HEK293 (cell line): ENCODE results near the gene RTCA.

Source experiments
- CTCF ChIA-PET: fragments of 350-600 bp; formaldehyde crosslinking; extraction: SDS; loops from one replicate; lab custom pipeline; 2021; ENCODE audit warnings: antibody characterized with exemption; lab: Yijun Ruan, JAX
- POLR2A ChIA-PET: fragments of 300-600 bp; formaldehyde crosslinking; extraction: SDS; loops from one replicate; lab custom pipeline; 2020; ENCODE audit warnings: antibody characterized with exemption, inconsistent platforms; lab: Yijun Ruan, JAX
- H3K27ac ChIP-seq: fragments of 200-500 bp; sonication (Bioruptor generic); 2 replicates; pipeline ENCODE4 v1.5.1; 2014; ENCODE audit warnings: low read depth, low read length, control low read depth, inconsistent platforms; ENCODE audit errors: extremely low read depth
- H3K36me3 ChIP-seq, 2 experiments: fragments of 200-500 bp in 1 of 2; sonication (Bioruptor generic) in 1 of 2; 1 replicate in 1 of 2; 2 replicates in 1 of 2; pipeline ENCODE4 v1.5.1; 2014 to 2017; ENCODE audit warnings: inconsistent platforms in 2 of 2, low read length in 2 of 2; ENCODE audit not compliant: control insufficient read depth in 2 of 2, insufficient read depth in 1 of 2
- H3K4me1 ChIP-seq: fragments of 200-500 bp; sonication (Bioruptor generic); 2 replicates; pipeline ENCODE4 v1.5.1; 2014; ENCODE audit warnings: mild to moderate bottlenecking, low read length, inconsistent platforms; ENCODE audit not compliant: control insufficient read depth, insufficient read depth
- H3K4me3 ChIP-seq: 2 replicates; pipeline ENCODE4 v1.5.1; 2011; ENCODE audit warnings: low read depth, mild to moderate bottlenecking, control low read depth, low read length, moderate library complexity
- H3K9me3 ChIP-seq: fragments of 200-500 bp; sonication (Bioruptor generic); 2 replicates; pipeline ENCODE4 v1.5.1; 2014; ENCODE audit warnings: low read depth, low read length, inconsistent platforms; ENCODE audit not compliant: control insufficient read depth, insufficient read depth
- FEZF1 ChIP-seq: fragments of 450-650 bp; formaldehyde crosslinking; IDR thresholded peaks from 2 replicates; pipeline ENCODE4 v1.5.1; 2016; ENCODE audit warnings: missing biosample characterization, missing genetic modification characterization
- GLIS2 ChIP-seq: fragments of 450-650 bp; formaldehyde crosslinking; IDR thresholded peaks from 2 replicates; pipeline ENCODE4 v1.5.1; 2016; ENCODE audit warnings: missing biosample characterization, missing genetic modification characterization
- ZFHX2 ChIP-seq: fragments of 450-650 bp; formaldehyde crosslinking; conservative IDR thresholded peaks from 2 replicates; pipeline ENCODE4 v1.5.1; 2016; ENCODE audit warnings: missing biosample characterization, missing genetic modification characterization
- ZNF10 ChIP-seq: fragments of 450-650 bp; formaldehyde crosslinking; IDR thresholded peaks from 2 replicates; pipeline ENCODE4 v1.5.1; 2017; ENCODE audit warnings: missing biosample characterization, missing genetic modification characterization
- ZNF221 ChIP-seq: fragments of 450-650 bp; formaldehyde crosslinking; IDR thresholded peaks from 2 replicates; pipeline ENCODE4 v1.5.1; 2017; ENCODE audit warnings: missing biosample characterization, missing genetic modification characterization, borderline replicate concordance
- ZNF23 ChIP-seq: fragments of 450-650 bp; formaldehyde crosslinking; IDR thresholded peaks from 2 replicates; pipeline ENCODE4 v1.5.1; 2016; ENCODE audit warnings: missing biosample characterization, missing genetic modification characterization, borderline replicate concordance
- ZNF335 ChIP-seq: fragments of 450-650 bp; formaldehyde crosslinking; conservative IDR thresholded peaks from 2 replicates; pipeline ENCODE4 v1.5.1; 2016; ENCODE audit warnings: missing biosample characterization, missing genetic modification characterization
- ZNF366 ChIP-seq: fragments of 450-650 bp; formaldehyde crosslinking; conservative IDR thresholded peaks from 2 replicates; pipeline ENCODE4 v1.5.1; 2016; ENCODE audit warnings: missing biosample characterization, missing genetic modification characterization
- ZNF529 ChIP-seq: fragments of 450-650 bp; formaldehyde crosslinking; IDR thresholded peaks from 2 replicates; pipeline ENCODE4 v1.5.1; 2017; ENCODE audit warnings: missing genetic modification characterization, missing biosample characterization; ENCODE audit not compliant: insufficient replicate concordance
- ZNF549 ChIP-seq: fragments of 450-650 bp; IDR thresholded peaks from 2 replicates; pipeline ENCODE4 v1.5.1; 2018; ENCODE audit warnings: missing biosample characterization, missing genetic modification characterization, mild to moderate bottlenecking, inconsistent platforms, moderate library complexity
- ZNF677 ChIP-seq: fragments of 450-650 bp; IDR thresholded peaks from 2 replicates; pipeline ENCODE4 v1.5.0; 2018; ENCODE audit warnings: missing biosample characterization, mild to moderate bottlenecking, missing genetic modification characterization, moderate library complexity
- ZNF747 ChIP-seq: fragments of 450-650 bp; formaldehyde crosslinking; IDR thresholded peaks from 2 replicates; pipeline ENCODE4 v1.5.1; 2016; ENCODE audit warnings: missing biosample characterization, missing genetic modification characterization
- ZNF843 ChIP-seq: fragments of 450-650 bp; formaldehyde crosslinking; IDR thresholded peaks from 2 replicates; pipeline ENCODE4 v1.5.1; 2016; ENCODE audit warnings: missing biosample characterization, missing genetic modification characterization
- TF ChIP-seq, protein P1 (sequence below): fragments of 450-650 bp; formaldehyde crosslinking; IDR thresholded peaks from 2 replicates; pipeline ENCODE4 v1.5.1; 2016; ENCODE audit warnings: missing biosample characterization, missing genetic modification characterization
- TF ChIP-seq, protein P2 (sequence below): fragments of 450-650 bp; formaldehyde crosslinking; IDR thresholded peaks from 2 replicates; pipeline ENCODE4 v1.5.1; 2017; ENCODE audit warnings: missing biosample characterization, missing genetic modification characterization
- TF ChIP-seq, protein P3 (sequence below): fragments of 450-650 bp; formaldehyde crosslinking; IDR thresholded peaks from 2 replicates; pipeline ENCODE4 v1.5.1; 2016; ENCODE audit warnings: missing biosample characterization, missing genetic modification characterization
- TF ChIP-seq, protein P4 (sequence below): fragments of 450-650 bp; formaldehyde crosslinking; IDR thresholded peaks from 2 replicates; pipeline ENCODE4 v1.5.1; 2016; ENCODE audit warnings: missing biosample characterization, missing genetic modification characterization
- TF ChIP-seq, protein P5 (sequence below): fragments of 450-650 bp; IDR thresholded peaks from 2 replicates; pipeline ENCODE4 v1.5.1; 2018; ENCODE audit warnings: missing biosample characterization, mild to moderate bottlenecking, missing genetic modification characterization
- TF ChIP-seq, protein P6 (sequence below): fragments of 450-650 bp; formaldehyde crosslinking; IDR thresholded peaks from 2 replicates; pipeline ENCODE4 v1.5.1; 2016; ENCODE audit warnings: missing biosample characterization, missing genetic modification characterization
- TF ChIP-seq, protein P7 (sequence below): IDR thresholded peaks from 2 replicates; pipeline ENCODE4 v1.6.1; 2011; ENCODE audit warnings: mild to moderate bottlenecking, low read depth, low read length, borderline replicate concordance

The RTCA gene

DNA sequence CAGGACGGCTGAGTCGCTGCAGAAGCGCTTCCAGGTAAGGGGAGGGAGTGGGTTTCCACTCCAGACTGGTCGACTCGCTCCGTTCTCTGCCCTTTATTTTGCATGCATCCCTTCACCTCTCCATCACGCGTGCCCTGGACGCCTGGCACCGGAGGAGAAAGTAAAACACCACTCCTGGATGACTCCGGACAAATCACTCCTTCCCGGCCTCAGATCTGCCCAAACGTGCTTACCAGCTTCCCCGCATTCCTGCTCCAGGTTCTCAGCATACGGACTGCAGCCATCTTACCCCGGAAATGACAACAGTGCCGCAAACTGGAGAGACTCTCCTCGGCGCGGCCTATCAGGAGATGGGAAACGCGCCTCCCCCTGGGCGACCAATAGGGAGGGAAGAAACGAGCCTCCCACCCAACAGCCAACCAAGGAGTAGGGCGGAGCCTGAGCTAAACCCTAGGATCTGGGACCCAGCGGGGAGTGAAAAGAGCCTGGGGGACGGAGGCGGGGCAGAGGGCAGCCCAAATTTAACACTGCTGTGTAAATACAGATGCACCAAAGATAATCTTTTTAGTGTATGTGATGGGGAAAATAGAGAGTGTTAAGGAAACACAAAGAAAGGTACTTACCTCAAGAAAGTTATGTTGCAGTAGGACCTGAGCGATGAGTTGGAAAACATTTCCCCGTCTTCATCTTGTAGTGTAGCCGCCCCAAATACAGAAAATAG, 16.3 kb upstream of the RTCA start, which contains the start of gene DBT (continued):
- TF ChIP-seq, protein P1, sequence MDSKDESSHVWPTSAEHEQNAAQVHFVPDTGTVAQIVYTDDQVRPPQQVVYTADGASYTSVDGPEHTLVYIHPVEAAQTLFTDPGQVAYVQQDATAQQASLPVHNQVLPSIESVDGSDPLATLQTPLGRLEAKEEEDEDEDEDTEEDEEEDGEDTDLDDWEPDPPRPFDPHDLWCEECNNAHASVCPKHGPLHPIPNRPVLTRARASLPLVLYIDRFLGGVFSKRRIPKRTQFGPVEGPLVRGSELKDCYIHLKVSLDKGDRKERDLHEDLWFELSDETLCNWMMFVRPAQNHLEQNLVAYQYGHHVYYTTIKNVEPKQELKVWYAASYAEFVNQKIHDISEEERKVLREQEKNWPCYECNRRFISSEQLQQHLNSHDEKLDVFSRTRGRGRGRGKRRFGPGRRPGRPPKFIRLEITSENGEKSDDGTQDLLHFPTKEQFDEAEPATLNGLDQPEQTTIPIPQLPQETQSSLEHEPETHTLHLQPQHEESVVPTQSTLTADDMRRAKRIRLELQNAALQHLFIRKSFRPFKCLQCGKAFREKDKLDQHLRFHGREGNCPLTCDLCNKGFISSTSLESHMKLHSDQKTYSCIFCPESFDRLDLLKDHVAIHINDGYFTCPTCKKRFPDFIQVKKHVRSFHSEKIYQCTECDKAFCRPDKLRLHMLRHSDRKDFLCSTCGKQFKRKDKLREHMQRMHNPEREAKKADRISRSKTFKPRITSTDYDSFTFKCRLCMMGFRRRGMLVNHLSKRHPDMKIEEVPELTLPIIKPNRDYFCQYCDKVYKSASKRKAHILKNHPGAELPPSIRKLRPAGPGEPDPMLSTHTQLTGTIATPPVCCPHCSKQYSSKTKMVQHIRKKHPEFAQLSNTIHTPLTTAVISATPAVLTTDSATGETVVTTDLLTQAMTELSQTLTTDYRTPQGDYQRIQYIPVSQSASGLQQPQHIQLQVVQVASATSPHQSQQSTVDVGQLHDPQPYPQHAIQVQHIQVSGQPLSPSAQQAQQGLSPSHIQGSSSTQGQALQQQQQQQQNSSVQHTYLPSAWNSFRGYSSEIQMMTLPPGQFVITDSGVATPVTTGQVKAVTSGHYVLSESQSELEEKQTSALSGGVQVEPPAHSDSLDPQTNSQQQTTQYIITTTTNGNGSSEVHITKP (tag by site-specific recombination), result peak; percentile 98
- TF ChIP-seq GLIS2 (tag by site-specific recombination) (peak; percentile 84), ZNF221 (no peak), ZNF366 (tag by site-specific recombination) (peak; percentile 63), ZNF677 (tag by site-specific recombination) (0 out of 2 replicates have a peak, but pooled peaks have one; percentile 7), ZNF747 (no peak)
- TF ChIP-seq, protein P2, sequence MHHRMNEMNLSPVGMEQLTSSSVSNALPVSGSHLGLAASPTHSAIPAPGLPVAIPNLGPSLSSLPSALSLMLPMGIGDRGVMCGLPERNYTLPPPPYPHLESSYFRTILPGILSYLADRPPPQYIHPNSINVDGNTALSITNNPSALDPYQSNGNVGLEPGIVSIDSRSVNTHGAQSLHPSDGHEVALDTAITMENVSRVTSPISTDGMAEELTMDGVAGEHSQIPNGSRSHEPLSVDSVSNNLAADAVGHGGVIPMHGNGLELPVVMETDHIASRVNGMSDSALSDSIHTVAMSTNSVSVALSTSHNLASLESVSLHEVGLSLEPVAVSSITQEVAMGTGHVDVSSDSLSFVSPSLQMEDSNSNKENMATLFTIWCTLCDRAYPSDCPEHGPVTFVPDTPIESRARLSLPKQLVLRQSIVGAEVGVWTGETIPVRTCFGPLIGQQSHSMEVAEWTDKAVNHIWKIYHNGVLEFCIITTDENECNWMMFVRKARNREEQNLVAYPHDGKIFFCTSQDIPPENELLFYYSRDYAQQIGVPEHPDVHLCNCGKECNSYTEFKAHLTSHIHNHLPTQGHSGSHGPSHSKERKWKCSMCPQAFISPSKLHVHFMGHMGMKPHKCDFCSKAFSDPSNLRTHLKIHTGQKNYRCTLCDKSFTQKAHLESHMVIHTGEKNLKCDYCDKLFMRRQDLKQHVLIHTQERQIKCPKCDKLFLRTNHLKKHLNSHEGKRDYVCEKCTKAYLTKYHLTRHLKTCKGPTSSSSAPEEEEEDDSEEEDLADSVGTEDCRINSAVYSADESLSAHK (tag by site-specific recombination), result 0 out of 2 replicates have a peak, but pooled peaks have one; percentile 2
- TF ChIP-seq, protein P3, sequence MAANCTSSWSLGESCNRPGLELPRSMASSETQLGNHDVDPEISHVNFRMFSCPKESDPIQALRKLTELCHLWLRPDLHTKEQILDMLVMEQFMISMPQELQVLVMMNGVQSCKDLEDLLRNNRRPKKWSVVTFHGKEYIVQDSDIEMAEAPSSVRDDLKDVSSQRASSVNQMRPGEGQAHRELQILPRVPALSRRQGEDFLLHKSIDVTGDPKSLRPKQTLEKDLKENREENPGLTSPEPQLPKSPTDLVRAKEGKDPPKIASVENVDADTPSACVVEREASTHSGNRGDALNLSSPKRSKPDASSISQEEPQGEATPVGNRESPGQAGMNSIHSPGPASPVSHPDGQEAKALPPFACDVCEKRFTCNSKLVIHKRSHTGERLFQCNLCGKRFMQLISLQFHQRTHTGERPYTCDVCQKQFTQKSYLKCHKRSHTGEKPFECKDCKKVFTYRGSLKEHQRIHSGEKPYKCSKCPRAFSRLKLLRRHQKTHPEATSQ (tag by site-specific recombination), result no peak

DNA sequence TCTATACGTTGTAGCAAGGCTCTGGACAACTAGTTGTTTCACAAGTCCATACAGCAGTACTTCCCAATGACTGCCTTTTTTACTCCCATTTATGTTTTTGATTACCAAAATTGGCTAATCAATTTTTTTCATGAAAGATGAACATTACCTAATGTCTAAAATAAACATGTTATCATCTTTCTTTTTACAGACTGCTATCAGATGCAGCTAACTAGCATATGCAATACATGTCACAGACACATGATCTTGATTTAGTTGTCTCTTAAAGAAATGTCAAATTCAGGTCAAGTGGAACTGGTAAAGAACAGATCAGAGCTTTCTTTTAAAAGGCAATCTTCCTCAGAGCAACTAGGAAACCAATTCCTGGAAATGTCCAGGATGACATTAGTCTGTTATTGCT, 15.8 kb upstream of the RTCA start:
- Histone ChIP-seq H3K4me3 (peak overlapping the region; percentile 18; the same call in 1 of the 2 replicates), H3K4me1 (no peaks in the 10 kb centered on the region), H3K36me3 (peaks cover 0 to 3% of the 10 kb centered on the region in 2 experiments; a peak in 1 of 3 replicates), H3K9me3 (no peaks in the 10 kb centered on the region), H3K27ac (no peak overlapping the region)
- CTCF ChIA-PET, result interaction anchor here (0.8 to 1.0 kb wide), 2 partner anchors 115 to 206 kb away, joined by 3 to 4 read pairs; no protein-coding TSS in a partner anchor
- POLR2A ChIA-PET, result interaction anchor here (0.7 to 2.5 kb wide), 10 partner anchors 8 to 280 kb away, joined by 3 to 28 read pairs (median 4); partner anchors contain the start of genes CDC14A, RTCA, SLC35A3 and TRMT13
- no peak for TF ChIP-seq ZNF549 (tag by site-specific recombination)
- peak; percentile 38; the same call in 1 of the 2 replicates for TF ChIP-seq ZNF843 (tag by site-specific recombination)
- TF ChIP-seq, protein P4, sequence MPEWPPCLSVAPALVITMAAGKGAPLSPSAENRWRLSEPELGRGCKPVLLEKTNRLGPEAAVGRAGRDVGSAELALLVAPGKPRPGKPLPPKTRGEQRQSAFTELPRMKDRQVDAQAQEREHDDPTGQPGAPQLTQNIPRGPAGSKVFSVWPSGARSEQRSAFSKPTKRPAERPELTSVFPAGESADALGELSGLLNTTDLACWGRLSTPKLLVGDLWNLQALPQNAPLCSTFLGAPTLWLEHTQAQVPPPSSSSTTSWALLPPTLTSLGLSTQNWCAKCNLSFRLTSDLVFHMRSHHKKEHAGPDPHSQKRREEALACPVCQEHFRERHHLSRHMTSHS, result no peak
- no peak for TF ChIP-seq ZNF23 (tag by site-specific recombination)
- TF ChIP-seq FEZF1 (tag by site-specific recombination), result no peak; the same call in 1 of the 2 replicates
- TF ChIP-seq, protein P5, sequence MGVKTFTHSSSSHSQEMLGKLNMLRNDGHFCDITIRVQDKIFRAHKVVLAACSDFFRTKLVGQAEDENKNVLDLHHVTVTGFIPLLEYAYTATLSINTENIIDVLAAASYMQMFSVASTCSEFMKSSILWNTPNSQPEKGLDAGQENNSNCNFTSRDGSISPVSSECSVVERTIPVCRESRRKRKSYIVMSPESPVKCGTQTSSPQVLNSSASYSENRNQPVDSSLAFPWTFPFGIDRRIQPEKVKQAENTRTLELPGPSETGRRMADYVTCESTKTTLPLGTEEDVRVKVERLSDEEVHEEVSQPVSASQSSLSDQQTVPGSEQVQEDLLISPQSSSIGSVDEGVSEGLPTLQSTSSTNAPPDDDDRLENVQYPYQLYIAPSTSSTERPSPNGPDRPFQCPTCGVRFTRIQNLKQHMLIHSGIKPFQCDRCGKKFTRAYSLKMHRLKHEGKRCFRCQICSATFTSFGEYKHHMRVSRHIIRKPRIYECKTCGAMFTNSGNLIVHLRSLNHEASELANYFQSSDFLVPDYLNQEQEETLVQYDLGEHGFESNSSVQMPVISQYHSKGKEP (tag by site-specific recombination), result peak; percentile 11; the same call in 1 of the 2 replicates
- TF ChIP-seq, protein P6, sequence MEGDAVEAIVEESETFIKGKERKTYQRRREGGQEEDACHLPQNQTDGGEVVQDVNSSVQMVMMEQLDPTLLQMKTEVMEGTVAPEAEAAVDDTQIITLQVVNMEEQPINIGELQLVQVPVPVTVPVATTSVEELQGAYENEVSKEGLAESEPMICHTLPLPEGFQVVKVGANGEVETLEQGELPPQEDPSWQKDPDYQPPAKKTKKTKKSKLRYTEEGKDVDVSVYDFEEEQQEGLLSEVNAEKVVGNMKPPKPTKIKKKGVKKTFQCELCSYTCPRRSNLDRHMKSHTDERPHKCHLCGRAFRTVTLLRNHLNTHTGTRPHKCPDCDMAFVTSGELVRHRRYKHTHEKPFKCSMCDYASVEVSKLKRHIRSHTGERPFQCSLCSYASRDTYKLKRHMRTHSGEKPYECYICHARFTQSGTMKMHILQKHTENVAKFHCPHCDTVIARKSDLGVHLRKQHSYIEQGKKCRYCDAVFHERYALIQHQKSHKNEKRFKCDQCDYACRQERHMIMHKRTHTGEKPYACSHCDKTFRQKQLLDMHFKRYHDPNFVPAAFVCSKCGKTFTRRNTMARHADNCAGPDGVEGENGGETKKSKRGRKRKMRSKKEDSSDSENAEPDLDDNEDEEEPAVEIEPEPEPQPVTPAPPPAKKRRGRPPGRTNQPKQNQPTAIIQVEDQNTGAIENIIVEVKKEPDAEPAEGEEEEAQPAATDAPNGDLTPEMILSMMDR, result no peak
- no peak for TF ChIP-seq ZNF529 (tag by site-specific recombination)
- TF ChIP-seq, protein P7, sequence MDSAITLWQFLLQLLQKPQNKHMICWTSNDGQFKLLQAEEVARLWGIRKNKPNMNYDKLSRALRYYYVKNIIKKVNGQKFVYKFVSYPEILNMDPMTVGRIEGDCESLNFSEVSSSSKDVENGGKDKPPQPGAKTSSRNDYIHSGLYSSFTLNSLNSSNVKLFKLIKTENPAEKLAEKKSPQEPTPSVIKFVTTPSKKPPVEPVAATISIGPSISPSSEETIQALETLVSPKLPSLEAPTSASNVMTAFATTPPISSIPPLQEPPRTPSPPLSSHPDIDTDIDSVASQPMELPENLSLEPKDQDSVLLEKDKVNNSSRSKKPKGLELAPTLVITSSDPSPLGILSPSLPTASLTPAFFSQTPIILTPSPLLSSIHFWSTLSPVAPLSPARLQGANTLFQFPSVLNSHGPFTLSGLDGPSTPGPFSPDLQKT, result no peak
- TF ChIP-seq ZNF10 (tag by site-specific recombination), result peak; percentile 8; the same call in 1 of the 2 replicates
- no peak for TF ChIP-seq ZNF747
- peak; percentile 19; the same call in 1 of the 2 replicates for TF ChIP-seq ZNF335 (tag by site-specific recombination)
- TF ChIP-seq ZFHX2 (tag by site-specific recombination), result no peak
